COLO829 (cell line): ENCODE results near the gene C22orf31.
"Not testable (repeated sequence)": the region's sequence is repeated elsewhere in the genome, so short reads cannot be mapped to it uniquely, and the experiment has no call there.

Experiments used
- DNase-seq: peaks from one replicate; pipeline ENCODE4 v3.0.0; 2012; ENCODE audit warnings: low spot score

C22orf31 gene

DNA sequence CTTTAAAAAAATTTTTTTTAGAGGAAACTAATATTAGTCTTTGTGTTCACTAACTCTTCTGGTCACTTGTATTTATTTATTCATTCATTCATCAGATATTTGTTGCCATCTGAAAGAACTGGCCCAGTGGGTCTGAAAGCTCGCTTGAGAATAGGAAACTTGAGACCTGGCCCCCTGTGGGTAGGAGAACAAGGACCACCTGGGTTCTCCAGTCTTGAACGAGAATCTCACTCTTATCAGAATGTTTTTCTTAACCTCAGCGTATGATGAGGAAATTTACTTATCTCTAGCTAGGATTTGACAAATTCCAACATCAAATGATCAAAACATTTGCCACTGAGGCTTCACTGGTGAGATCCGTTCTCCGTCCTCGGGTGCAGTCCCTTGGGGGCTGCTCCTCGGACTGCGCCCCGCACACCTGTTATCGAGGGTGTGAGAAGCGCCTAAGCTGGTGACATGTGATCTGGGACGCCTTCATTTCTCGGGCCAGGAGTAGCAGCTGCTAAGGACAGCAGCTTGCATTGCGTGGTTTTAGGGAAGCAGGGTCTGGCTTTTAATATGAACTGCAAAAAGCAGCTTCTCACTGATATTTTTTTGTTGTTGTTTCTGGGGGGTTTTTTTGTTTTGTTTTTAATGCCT, 6.3 kb downstream of the C22orf31 start:
- no peak for DNase-seq

DNA sequence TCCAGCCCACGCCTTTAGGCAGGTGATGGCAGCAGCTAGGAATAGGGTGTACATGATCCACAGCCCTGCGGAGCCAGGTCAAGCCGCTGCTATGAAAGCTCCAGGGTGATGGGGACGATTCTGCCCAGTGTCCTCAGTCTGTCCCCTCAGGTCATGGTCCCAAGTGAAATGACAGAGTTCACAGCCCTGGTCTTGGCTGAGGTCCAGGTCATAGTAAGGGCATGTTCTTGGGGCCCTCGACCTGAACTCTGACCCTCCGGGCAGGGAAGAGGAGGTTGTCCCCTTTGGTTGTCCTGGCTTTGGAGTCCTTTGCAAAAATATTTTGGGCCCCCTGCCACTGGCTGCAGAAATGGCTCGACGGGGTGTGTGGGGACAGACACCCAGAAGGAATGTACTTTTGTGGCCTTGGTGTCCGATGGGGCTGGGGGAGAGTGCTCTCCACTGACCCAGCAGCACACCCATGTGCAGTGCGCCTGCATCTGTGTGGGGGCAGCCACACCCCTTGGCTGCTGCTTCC, 7.3 kb downstream of the C22orf31 start:
- DNase-seq = no peak

DNA sequence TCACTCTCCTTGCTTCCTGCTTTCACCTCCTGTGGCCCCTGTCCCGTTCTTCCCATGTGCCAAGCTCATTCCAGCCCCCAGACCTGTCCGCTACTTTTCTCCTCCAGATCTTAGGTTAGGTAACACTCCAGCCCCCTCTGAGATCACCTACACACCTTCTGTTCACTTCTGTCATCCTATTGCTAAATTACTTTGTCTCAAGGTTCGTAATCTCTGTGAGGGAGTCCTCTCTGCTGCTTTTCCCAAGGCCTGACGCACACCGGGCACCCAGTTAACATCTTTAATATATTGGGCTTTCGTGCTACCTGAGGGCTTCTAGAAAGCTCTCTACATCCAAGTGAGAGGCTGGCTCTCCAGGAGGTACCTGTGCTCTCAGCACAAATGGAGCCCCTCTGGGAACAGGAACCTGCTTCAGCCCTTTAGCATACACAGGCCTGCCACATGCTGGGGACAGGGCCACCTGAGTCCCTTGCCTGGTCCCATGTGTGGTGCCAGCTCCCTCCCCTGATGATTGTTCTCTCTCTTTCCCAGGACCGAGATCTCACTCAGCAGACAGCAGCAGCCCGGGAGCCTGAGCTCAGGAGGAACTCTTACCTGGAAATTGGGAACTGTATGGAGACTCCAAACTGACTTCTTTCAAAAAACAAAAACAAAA, 8.5 kb downstream of the C22orf31 start:
- DNase-seq = no peak

DNA sequence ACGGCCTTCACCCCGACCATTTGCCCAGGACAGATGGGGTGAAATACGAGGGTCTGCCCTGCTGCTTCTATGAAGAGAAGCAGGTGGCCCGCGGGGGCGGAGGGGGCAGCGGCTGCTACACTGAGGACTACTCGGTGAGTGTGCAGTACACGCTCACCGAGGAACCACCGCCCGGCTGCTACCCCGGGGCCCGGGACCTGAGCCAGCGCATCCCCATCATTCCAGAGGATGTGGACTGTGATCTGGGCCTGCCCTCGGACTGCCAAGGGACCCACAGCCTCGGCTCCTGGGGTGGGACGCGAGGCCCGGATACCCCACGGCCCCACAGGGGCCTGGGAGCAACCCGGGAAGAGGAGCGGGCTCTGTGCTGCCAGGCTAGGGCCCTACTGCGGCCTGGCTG, 11.2 kb downstream of the C22orf31 start:
- DNase-seq = no peak

DNA sequence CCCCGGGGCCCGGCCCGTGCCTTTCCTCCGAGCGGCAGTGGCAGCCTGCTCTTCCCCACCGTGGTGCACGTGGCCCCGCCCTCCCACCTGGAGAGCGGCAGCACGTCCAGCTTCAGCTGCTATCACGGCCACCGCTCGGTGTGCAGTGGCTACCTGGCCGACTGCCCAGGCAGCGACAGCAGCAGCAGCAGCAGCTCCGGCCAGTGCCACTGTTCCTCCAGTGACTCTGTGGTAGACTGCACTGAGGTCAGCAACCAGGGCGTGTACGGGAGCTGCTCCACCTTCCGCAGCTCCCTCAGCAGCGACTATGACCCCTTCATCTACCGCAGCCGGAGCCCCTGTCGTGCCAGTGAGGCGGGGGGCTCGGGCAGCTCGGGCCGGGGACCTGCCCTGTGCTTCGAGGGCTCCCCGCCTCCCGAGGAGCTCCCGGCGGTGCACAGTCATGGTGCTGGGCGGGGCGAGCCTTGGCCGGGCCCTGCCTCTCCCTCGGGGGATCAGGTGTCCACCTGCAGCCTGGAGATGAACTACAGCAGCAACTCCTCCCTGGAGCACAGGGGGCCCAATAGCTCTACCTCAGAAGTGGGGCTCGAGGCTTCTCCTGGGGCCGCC, 11.9 kb downstream of the C22orf31 start:
- DNase-seq = no peak

DNA sequence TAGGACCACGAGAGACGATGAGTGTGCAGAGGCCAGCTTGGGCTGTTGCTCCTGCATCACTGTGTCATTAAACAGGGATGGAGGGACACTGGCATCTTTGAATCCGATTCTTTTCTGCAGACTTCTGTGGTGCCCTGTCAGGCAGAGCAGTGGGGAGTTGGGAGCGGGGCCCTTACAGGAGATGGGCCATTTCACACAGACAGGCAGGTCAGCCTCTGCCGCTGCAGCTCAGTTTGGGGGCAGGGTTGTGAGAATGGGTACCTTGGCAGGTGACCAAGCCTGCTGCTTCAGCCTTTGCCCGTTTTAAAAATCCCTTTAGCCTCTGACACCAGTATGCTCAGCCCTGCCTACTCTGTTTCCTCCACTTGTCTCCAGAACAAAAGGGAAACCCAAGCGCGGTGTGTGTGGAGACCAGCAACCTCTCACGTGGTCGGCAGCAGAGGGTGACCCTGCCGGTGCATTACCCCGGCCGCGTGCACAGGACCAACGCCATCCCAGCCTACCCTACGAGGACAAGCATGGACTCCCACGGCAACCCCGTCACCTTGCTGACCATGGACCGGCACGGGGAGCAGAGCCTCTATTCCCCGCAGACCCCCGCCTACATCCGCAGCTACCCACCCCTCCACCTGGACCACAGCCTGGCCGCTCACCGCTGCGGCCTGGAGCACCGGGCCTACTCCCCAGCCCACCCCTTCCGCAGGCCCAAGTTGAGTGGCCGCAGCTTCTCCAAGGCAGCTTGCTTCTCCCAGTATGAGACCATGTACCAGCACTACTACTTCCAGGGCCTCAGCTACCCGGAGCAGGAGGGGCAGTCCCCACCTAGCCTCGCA, 12.6 kb downstream of the C22orf31 start:
- DNase-seq = no peak

DNA sequence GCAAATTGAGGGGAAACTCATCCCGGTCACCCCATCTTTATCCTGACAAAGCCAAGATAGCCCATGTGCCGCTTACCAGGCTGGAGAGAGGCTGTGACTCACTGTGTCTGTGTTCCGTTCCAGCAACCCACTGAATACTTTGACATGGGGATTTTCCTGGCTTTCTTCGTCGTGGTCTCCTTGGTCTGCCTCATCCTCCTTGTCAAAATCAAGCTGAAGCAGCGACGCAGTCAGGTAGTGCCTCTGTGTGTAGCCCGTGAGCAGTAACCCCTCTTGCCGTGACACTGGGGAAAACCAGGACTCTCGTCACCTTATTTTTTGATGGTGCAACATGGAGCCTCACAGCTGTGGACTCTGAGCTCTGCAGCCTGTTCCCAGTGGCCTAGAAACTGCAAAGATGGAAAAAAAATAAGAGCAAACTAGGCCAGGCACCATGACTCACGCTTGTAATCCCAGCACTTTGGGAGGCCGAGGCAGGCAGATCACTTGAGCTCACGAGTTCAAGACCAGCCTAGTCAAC, 16.9 kb downstream of the C22orf31 start:
- DNase-seq = no peak

DNA sequence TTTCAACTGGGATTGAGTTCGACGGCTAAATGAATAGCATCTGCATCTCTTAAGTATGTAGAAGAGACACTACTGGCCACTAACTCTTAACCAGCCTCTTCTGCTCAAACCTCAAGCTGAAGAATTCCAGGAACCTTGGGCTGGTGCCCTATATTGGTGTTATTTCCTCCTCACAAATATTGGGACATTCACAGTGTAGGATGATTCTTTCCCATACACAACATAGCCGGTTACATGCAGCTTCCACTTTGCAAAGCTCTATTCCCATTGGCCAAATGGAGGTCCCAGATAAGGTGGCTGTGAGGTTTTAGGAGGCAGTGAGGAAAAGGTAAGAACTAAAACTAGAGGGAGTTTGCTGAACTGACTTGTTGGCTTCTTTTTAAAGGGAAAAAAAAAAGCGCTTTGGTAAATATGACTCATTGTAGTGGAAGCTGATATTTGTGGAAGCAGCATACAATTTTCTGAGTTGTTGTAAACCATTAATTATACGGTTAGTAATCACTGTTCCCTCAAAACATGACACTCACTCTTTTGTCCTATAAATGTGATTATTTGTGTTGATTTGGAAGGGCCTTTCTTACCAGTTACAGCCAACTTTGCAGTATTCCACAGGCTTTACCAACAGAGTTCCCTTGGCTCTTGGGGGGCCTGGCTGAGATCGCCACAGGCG, 17.6 kb downstream of the C22orf31 start:
- DNase-seq = peak; percentile 62

DNA sequence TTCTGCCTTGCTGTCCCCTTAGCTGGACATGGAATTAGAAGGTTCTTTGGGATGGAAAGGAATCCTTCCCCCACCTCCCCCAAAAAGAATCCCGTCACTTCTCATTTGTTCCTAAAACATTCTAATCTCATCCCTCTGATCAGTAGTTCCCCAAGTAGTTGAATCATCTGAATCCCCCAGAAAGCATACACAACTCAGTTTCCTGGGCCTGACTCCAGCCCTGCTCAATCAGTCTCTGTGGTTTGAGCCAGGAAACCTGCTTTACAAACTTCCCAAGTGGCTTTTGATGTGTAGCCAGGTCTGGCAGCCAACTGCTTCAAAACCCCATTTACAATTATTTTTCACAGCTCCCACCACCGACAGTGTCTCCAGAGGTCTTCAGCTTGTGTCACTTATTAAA, 20.2 kb downstream of the C22orf31 start:
- DNase-seq = no peak

DNA sequence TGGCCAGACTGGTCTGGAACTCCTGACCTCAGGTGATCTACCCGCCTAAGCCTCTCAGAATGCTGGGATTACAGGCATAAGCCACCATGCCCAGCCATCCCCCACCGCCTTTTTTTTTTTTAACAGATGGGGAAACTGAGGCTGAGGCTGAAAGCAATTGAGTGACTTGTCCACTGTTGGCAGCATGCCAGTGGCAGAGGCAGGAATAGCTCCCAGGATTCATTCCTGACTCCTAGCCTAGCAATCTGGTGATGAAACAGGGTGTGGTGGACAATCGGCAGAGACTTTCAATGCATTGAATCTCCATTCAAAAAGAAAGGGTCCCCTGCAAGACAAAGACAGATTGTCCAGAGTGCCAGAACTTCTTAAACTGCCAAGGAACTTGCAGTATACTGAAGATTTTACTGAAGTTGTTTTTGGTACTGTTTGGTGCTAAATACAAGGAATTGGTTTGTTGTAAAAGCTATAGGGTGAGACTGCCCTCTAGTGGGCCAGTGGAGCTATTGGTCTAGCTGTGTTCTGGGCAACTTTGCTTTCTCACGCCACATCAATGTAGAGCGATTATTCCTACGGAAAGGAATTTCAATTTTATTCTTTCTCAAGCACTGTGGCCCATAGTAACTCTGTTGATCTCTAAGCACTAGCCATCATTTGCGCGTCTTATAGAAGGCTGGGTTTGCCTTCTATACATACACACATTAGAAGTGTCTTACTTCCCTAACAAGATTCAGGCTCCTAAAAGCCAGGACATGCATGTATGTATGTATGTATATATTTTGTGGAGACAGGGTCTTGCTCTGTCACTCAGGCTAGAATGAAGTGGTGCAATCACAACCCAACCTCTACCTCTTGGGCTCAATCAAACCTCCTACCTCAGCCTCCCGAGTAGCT, 21.0 kb downstream of the C22orf31 start:
- peak; percentile 72 for DNase-seq

DNA sequence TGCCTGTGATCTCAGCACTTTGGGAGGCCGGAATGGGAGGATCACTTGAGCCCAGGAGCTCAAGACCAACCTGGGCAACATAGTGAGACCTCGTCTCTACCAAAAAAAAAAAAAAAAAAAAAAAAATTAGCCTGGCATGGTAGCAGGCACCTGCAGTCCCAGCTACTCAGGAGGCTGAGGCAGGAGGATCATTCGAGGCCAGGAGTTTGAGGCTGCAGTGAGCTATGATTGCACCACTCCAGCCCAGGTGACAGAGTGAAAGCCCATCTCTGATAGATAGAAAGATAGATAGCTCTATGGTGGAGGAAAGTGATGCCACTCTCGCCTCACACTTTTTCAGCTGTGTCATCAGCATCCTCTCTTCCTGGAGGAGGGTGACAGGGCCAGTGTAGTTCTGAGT, 21.9 kb downstream of the C22orf31 start:
- not testable (repeated sequence) for DNase-seq

DNA sequence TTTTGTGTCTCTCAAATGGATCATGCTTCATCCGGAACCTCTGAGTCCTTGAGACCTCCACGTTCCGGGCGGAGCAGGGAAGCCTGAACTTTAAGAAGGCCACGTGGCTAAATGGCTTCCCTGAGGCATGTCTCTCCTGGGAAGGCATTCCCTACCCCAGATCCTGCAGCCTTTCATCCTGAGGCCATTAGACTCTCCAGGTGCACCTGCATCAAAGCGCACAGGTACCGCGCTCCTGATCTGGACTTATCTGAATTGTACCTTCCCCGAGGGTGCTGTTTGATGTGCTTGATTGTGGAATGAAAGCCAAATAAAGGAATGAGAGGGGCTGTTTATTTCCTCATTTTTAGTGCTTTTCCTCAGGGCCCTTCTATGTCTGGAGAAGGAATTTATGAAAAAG, 22.5 kb downstream of the C22orf31 start:
- DNase-seq = no peak

DNA sequence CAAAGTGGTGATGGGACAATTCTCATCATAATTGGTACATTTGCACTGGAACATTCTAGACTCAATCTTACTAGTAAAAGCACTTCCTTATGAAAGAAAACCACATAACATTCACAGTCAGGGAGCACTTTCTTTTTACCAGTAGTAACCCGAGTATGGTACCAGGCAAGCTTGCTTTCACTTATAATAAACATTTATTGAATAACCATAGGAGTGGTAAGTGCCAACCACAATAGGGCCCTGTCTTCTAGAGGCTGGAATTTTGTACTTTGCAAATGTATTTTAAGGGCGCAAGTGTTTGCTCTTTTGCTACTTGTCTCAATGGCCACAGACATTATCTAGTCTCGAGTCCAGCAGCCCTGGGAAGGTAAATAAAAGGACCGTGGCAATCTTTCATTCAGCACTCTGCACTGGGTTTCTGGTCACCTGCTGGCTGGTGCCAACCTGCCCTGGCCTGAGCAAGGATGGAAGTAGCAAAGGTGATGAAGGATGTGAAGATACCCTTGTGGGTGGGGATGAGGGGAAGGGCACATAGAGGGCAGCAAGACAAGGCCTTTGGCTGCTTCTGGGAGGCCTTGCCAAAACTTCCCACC, 24.2 kb downstream of the C22orf31 start:
- no peak for DNase-seq

DNA sequence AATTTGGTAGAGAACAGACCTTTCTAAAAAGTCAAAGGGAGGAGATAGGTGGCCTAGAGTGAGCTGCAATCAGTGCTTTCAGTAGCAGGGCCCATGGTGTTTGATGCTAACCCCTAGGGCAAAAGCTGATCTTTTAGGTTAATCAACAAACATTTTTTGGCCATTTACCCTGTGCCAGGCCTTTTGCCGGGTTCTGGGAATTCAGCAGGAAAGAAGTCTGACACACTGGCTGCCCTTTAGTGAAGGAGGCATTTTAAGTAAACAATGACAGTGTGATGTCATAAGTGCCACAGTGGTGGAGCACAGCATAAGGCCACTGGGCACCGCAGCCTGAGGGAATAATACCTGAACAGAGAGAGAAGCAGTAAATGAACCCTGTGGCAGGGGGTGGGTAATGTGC, 29.0 kb downstream of the C22orf31 start:
- no peak for DNase-seq

DNA sequence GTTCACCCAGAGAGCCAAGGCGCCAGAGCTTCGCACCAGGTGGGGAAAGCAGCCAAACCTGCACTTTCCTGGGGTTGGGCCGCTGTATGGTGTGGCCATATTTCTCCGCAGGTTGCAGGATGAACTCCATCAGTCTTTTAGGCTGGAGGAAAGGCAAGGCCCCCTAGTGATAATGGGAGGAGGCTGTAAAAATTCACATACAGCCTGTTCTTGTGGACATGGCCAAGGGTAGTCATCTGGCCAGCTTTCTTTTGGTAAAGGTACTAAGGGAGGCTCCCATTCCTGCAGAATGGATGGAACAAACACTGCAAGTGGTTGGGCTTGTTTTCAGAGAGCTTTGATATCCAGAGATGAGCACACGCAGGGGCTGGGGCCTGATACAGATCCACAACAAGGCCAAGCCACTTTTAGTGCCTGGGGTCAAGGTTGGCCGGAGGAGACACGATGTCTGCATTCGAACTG, 29.6 kb downstream of the C22orf31 start:
- peak; percentile 13 for DNase-seq

DNA sequence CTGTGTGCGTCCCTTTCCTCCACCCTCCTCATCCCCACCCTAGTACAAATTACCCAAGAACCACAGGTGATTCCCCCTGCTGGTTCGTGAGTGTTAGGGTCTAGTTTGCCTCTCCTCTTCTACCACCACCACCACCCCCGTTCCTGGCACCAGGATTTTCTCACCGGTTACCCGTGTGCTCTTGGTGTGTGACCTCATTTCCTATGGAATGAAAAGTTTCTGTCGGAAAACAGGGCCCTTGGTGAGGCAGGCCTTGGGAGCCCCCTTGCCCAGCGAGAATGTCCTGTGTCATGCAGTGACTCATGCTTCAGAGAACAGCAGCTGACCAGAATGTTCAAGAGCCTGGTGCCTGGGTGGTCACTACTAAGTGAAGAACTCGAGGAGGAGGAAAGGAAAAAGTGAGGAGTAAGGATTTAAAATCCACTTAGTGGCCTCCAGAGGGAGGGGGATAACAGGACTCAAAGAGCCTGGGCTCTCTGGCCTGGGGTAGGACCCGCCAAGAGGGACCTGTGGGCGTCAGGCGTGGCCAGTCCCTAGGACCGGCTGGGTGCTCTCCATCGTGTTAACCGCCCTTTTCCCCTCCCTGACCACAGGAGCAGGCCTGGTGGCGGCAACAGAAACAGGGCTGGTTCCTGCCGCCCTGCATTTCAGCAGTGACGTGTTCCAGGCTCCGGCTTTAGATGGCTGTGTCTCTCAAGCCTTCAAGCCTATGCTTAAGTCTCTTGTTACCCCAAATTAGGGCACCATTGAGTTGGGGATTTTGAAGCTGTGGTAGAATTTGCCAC, 30.2 kb downstream of the C22orf31 start:
- DNase-seq = peak; percentile 96

DNA sequence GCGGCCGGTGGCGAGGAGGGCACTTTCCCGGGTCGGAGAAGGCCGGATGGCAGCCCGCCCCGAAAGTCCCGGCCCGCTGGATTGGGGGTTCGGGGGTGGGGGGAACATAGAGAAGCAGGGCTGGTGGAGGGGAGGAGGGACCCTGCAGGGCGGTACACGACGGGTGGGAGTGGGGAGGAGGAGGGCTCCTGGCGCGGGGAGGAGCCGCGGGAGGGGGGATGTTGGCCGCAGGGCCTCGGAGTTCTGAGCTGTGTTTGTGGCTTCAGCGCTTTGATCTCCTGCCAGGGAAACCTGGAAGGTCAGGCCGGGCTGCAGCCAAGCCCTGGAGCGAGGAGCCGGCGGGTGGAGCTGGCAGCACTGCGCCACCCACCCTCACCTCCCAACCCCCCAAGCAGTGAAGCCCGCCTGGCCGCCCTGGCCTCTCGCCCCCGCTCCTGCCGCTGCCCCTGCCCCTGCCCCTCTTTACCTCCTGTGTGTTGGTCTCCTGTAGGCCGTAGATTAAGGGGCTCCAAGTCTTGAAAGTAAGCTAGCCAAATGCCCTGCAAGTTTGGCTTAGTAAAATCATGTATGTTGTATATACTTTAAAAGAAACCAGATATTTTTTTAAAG, 30.9 kb downstream of the C22orf31 start:
- peak; percentile 94 for DNase-seq

DNA sequence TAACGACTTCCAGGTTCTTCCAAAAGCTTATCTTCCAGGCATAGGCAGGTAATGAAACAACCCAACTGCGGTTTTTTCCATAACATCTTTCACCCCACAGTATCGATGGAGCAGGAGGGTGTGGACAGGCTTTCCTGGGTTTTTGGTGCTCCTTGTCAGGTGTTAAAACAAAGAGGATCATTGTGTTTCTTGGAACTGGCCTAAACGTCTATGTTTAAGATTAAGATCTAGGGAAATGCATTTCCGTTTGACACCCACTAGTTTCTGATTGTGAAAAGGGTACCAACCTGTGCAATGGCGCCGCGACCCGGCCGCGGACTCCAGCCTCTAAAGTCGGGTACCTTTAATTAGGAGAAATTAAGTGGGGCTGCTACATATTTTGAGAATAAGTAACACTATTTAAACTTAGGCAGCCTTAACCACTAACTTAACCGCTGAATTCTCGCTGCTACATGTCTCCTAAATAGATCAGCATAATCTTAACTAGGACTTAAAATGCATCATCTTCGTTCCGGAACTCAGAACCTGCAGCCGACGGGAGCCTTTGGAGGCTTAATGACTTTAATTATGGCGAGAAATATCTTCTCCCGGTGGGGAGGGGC, 31.5 kb downstream of the C22orf31 start:
- peak; percentile 46 for DNase-seq
